K562 (cell line): ENCODE data around the gene PCK2. TPM values are rescaled to one million over a fixed set of nuclear protein-coding genes. Genes with fewer than 3 reads are reported as not detected.

Experiments
- ATAC-seq: fragments of 200-7000 bp; cut with Tn5 transposase; 3 replicates; pipeline ENCODE4 v1.9.1; 2020; ENCODE audit warnings: moderate library complexity
- BruUV-seq: library from RNA; stranded (reverse); fragments of 400-500 nt; replicated peaks from 2 replicates; lab custom pipeline; 2021; lab: Mats Ljungman, UMichigan
- CTCF ChIA-PET: fragments of 300-600 bp; formaldehyde crosslinking; extraction: SDS; loops from one replicate; lab custom pipeline; 2021; ENCODE audit warnings: low intra/inter-chr PET ratio; lab: Yijun Ruan, JAX
- POLR2A ChIA-PET: fragments of 300-600, 350-650 bp; sonication (Branson Sonifier 250); formaldehyde crosslinking; extraction: SDS; loops from one replicate; lab custom pipeline; 2021; ENCODE audit warnings: antibody characterized with exemption, inconsistent platforms; lab: Yijun Ruan, JAX
- DNase-seq, 4 experiments: peaks; one replicate each; pipeline versions ENCODE4 v3.0.0 to v3.0.0-alpha.2; 2011 to 2018; ENCODE audit warnings: low spot score in 3 of 4, mixed read lengths in 3 of 4; ENCODE audit errors: extremely low read depth in 1 of 4
- FAIRE-seq: peaks from 2 replicates; lab custom pipeline; 2011; peaks lifted over from hg19 to GRCh38; lab: Jason Lieb, UNC
- H2AFZ ChIP-seq: 2 replicates; pipeline ENCODE4 v1.6.0; 2011; ENCODE audit warnings: low read depth, low read length, control low read depth, inconsistent platforms
- H3K27ac ChIP-seq: fragments of 200-600 bp; 3 replicates; pipeline ENCODE4 v1.8.0; 2011; ENCODE audit warnings: low read depth, mild to moderate bottlenecking, control low read depth, inconsistent platforms, low read length, moderate library complexity, mixed read lengths; ENCODE audit errors: extremely low read depth
- H3K27me3 ChIP-seq, 2 experiments: fragments of 300-600 bp in 1 of 2; 2 replicates in 1 of 2; 3 replicates in 1 of 2; pipeline versions ENCODE4 v1.6.0 to v1.8.0; 2011; ENCODE audit warnings: inconsistent platforms in 2 of 2, low read length in 2 of 2, mild to moderate bottlenecking in 1 of 2, mixed read lengths in 1 of 2, moderate library complexity in 1 of 2; ENCODE audit not compliant: control insufficient read depth in 2 of 2, insufficient read depth in 2 of 2
- H3K36me3 ChIP-seq: fragments of 300-600 bp; 3 replicates; pipeline ENCODE4 v1.8.0; 2011; ENCODE audit warnings: mild to moderate bottlenecking, low read length, inconsistent platforms; ENCODE audit not compliant: control insufficient read depth, insufficient read depth
- H3K4me1 ChIP-seq, 2 experiments: fragments of 200-600 bp in 1 of 2; replicated peaks in 1 of 2; 2 replicates in 1 of 2; 3 replicates in 1 of 2; pipeline versions ENCODE4 v1.5.1 to v1.8.0; 2011; ENCODE audit warnings: inconsistent platforms in 2 of 2, low read length in 2 of 2, mild to moderate bottlenecking in 1 of 2, mixed read lengths in 1 of 2, moderate library complexity in 1 of 2; ENCODE audit not compliant: control insufficient read depth in 2 of 2, insufficient read depth in 2 of 2
- H3K4me2 ChIP-seq: 2 replicates; pipeline ENCODE4 v1.6.1; 2011; ENCODE audit warnings: low read length, control low read depth, inconsistent platforms, mixed read lengths; ENCODE audit not compliant: insufficient read depth
- H3K4me3 ChIP-seq: fragments of 200-600 bp; sonication (generic), shearing (Covaris generic); 2 replicates; pipeline ENCODE4 v1.5.1; 2016; ENCODE audit warnings: control low read depth, inconsistent platforms
- H3K79me2 ChIP-seq: fragments of 200-600 bp; 3 replicates; pipeline ENCODE4 v1.8.0; 2011; ENCODE audit warnings: low read length, inconsistent platforms; ENCODE audit not compliant: control insufficient read depth, insufficient read depth
- H3K9ac ChIP-seq, 2 experiments: 2 replicates each; pipeline versions ENCODE4 v1.6.0 to v1.6.1; 2011; ENCODE audit warnings: low read depth in 2 of 2, low read length in 2 of 2, control low read depth in 1 of 2, inconsistent platforms in 1 of 2, mild to moderate bottlenecking in 1 of 2, mixed read lengths in 1 of 2; ENCODE audit not compliant: insufficient read depth in 1 of 2
- H3K9me1 ChIP-seq: one replicate; pipeline ENCODE4 v1.6.0; 2011; ENCODE audit warnings: inconsistent platforms, mild to moderate bottlenecking, low read length, moderate library complexity; ENCODE audit not compliant: control insufficient read depth, insufficient read depth
- H3K9me3 ChIP-seq: replicated peaks from 2 replicates; pipeline ENCODE4 v1.5.1; 2011; ENCODE audit warnings: low read depth, low read length, inconsistent platforms; ENCODE audit not compliant: control insufficient read depth, insufficient read depth
- H4K20me1 ChIP-seq: replicated peaks from 2 replicates; pipeline ENCODE4 v1.6.1; 2011; ENCODE audit warnings: low read length, inconsistent platforms, mixed read lengths; ENCODE audit not compliant: control insufficient read depth, insufficient read depth
- ARID3B ChIP-seq: fragments of 250-450 bp; sonication (Bioruptor Pico); IDR thresholded peaks from 2 replicates; pipeline ENCODE4 v1.4.0; 2020; ENCODE audit warnings: borderline replicate concordance
- STAT5A ChIP-seq: IDR thresholded peaks from 2 replicates; pipeline ENCODE4 v1.6.1; 2012; ENCODE audit warnings: low read length, inconsistent platforms, borderline replicate concordance
- ZFP1 ChIP-seq: fragments of 450-650 bp; formaldehyde crosslinking; IDR thresholded peaks from 2 replicates; pipeline ENCODE4 v1.4.0; 2020; ENCODE audit warnings: mild to moderate bottlenecking, mixed read lengths
- ZNF511 ChIP-seq: sonication (generic); formaldehyde crosslinking; IDR thresholded peaks from 2 replicates; pipeline ENCODE4 v1.8.0; 2022; ENCODE audit warnings: mild to moderate bottlenecking, missing genetic modification reagents
- WGBS: fragments of 100-300 bp; shearing (Covaris generic); methylation state at CpG from one replicate; pipeline ENCODE4 v1.1.6; 2016; ENCODE audit warnings: low coverage, mixed read lengths; ENCODE audit not compliant: insufficient coverage; ENCODE audit errors: missing lambda C conversion rate; 5-methylcytosine and 5-hydroxymethylcytosine counted together
- in situ Hi-C: fragments of 300-500 bp; cut with MboI; formaldehyde crosslinking; loops from 4 replicates; pipeline ENCODE4 v1.15.0; 2018; ENCODE audit warnings: inconsistent platforms, mixed read lengths
- intact Hi-C: fragments of 100-400 bp; cut with micrococcal nuclease; formaldehyde crosslinking; loops from 2 replicates; pipeline ENCODE4 v1.14.2; 2022
- polyA plus RNA-seq, 8 experiments: library from polyadenylated mRNA; depleted of rRNA in 4 of 8; stranded (reverse) in 5 of 8; unstranded in 3 of 8; fragments of >200 nt; fragmentation: Nextera tagmentation in 2 of 8; fragmentation: Illumina TruSeq in 1 of 8; extraction: Ambion mirVana in 2 of 8; extraction: Trizol in 1 of 8; gene quantifications; 2 replicates each; pipeline versions ENCODE4 v1.2.1 to v1.2.3, GENCODE V29; 2011 to 2014; ENCODE audit warnings: inconsistent platforms in 1 of 8, missing spikeins in 1 of 8
- total RNA-seq, 7 experiments: library from RNA; depleted of rRNA in 6 of 7; stranded (reverse); fragments of >200 nt in 6 of 7; fragmentation: Illumina TruSeq in 2 of 7; extraction: Trizol in 2 of 7; gene quantifications; 2 replicates each; pipeline versions ENCODE4 v1.2.1 to v1.2.3, GENCODE V29; 2011 to 2021; ENCODE audit warnings: low replicate concordance in 1 of 7

The PCK2 gene
- total and polyA plus RNA-seq, 9 of the 15 experiments (the other 6 are each of a cell fraction or from before 2014, with no cell fraction given): 3.3 to 60.9 (median 30.4) TPM

GRCh38 chr14:24056800-24057184 is 37.3 kb upstream of the PCK2 start:
- no peak overlapping the region for H2AFZ ChIP-seq
- H3K36me3 ChIP-seq: no peaks in the 10 kb centered on the region
- H3K27ac ChIP-seq: no peak overlapping the region
- CTCF ChIA-PET: no interaction called here
- peaks cover 0 to 25% of the 10 kb centered on the region in 2 experiments; a peak in 2 of 5 replicates for H3K27me3 ChIP-seq
- no peaks in the 10 kb centered on the region for H3K9me1 ChIP-seq
- no peak overlapping the region; a peak in 1 of 4 replicates for H3K9ac ChIP-seq
- TF ChIP-seq STAT5A (no peak), ARID3B (CRISPR knock-in tag) (no peak), ZNF511 (CRISPR knock-in tag) (no peak), ZFP1 (CRISPR knock-in tag) (no peak)
- WGBS: 1% methylated on average over 8 of the region's 8 CpGs
- no peak for ATAC-seq
- DNase-seq: no peak
- no peaks in the 10 kb centered on the region for H3K9me3 ChIP-seq
- no peak for FAIRE-seq
- peaks cover 4% of the 10 kb centered on the region for H4K20me1 ChIP-seq
- H3K4me1 ChIP-seq: peaks cover 9 to 20% of the 10 kb centered on the region in 2 experiments; a peak in 3 of 5 replicates
- H3K79me2 ChIP-seq: no peaks in the 10 kb centered on the region
- no peak overlapping the region for H3K4me2 ChIP-seq
- no TSS peak for BruUV-seq
- intact Hi-C loops: no loop called here
- H3K4me3 ChIP-seq: no peak overlapping the region
- POLR2A ChIA-PET: interaction anchor here (1.2 to 3.6 kb wide), 2 partner anchors 11 to 51 kb away, joined by 3 to 12 read pairs; no protein-coding TSS in a partner anchor
- in situ Hi-C loops: loop anchor here (5.0 to 10.0 kb wide), 2 partner anchors 36 to 378 kb away; partner anchors contain the start of gene PCK2
